Calu3 (cell line): ENCODE measurements around the gene NPS. TPM values are rescaled to one million over a fixed set of nuclear protein-coding genes. Genes with fewer than 3 reads are reported as not detected.

ENCODE experiments used
- BruUV-seq: library from RNA; stranded (reverse); fragments of 400-500 nt; replicated peaks from 2 replicates; lab custom pipeline; 2021; lab: Mats Ljungman, UMichigan
- CTCF ChIA-PET: fragments of 300-600 bp; sonication (Branson Sonifier 250); formaldehyde crosslinking; loops from one replicate; lab custom pipeline; 2022; ENCODE audit warnings: antibody characterized with exemption; lab: Charles Lee
- DNase-seq: peaks from one replicate; pipeline ENCODE4 v3.0.0; 2022
- H3K27ac Mint-ChIP-seq: one replicate; pipeline ENCODE4 v1.8.0; 2022; ENCODE audit warnings: mixed read lengths; ENCODE audit not compliant: unreplicated experiment
- H3K27me3 Mint-ChIP-seq: one replicate; pipeline ENCODE4 v1.8.0; 2022; ENCODE audit warnings: mixed read lengths; ENCODE audit not compliant: unreplicated experiment
- H3K36me3 Mint-ChIP-seq: one replicate; pipeline ENCODE4 v1.8.0; 2022; ENCODE audit warnings: mild to moderate bottlenecking, moderate library complexity, mixed read lengths; ENCODE audit not compliant: insufficient read depth, unreplicated experiment
- H3K4me1 Mint-ChIP-seq: one replicate; pipeline ENCODE4 v1.8.0; 2022; ENCODE audit warnings: mild to moderate bottlenecking, low read depth, mixed read lengths; ENCODE audit not compliant: unreplicated experiment
- H3K4me3 Mint-ChIP-seq: one replicate; pipeline ENCODE4 v1.8.0; 2022; ENCODE audit warnings: mild to moderate bottlenecking, low read depth, moderate library complexity, mixed read lengths; ENCODE audit not compliant: unreplicated experiment
- H3K9me3 Mint-ChIP-seq: one replicate; pipeline ENCODE4 v1.8.0; 2022; ENCODE audit warnings: low read depth, mixed read lengths; ENCODE audit not compliant: unreplicated experiment
- CTCF ChIP-seq: fragments of 200-600 bp; IDR thresholded peaks from one replicate; pipeline ENCODE4 v1.8.0; 2022; ENCODE audit warnings: antibody characterized with exemption; ENCODE audit not compliant: unreplicated experiment
- intact Hi-C: fragments of 100-400 bp; cut with micrococcal nuclease; formaldehyde crosslinking; loops from one replicate; pipeline ENCODE4 v1.10.0; 2022; ENCODE audit not compliant: unreplicated experiment
- total RNA-seq: library from RNA; stranded (reverse); gene quantifications from 2 replicates; pipeline ENCODE4 v1.2.3, GENCODE V29; 2022

Gene NPS
- total RNA-seq, 1 experiment from 2014 or later = not detected

DNA sequence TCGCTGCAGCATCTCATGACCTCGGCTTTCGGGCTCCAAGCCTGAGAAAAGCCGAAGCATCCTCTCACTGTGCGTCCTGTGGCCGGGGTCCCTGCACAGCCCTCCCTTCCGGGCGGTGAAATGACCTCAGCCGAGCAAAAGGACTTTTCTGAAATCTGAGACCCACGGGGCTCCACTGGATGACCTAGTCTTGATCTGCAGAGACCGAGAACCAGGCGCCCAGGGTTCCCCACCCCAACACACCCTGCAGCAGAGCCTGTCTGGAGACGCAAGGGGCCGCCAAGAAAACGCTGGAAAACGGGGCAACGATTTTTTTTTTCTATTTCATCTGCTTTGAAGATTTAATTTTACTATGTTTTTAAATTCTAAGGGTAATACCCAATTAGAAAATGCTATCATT is 31.7 kb downstream of the NPS start:
- intact Hi-C loops = no loop called here
- H3K4me1 Mint-ChIP-seq = no peaks in the 10 kb centered on the region
- BruUV-seq = no TSS peak
- no peak for TF ChIP-seq CTCF
- CTCF ChIA-PET = no interaction called here
- no peaks in the 10 kb centered on the region for H3K36me3 Mint-ChIP-seq
- no peak overlapping the region for H3K4me3 Mint-ChIP-seq
- H3K27ac Mint-ChIP-seq = no peak overlapping the region
- no peaks in the 10 kb centered on the region for H3K9me3 Mint-ChIP-seq
- DNase-seq = no peak
- H3K27me3 Mint-ChIP-seq = peaks cover 9% of the 10 kb centered on the region

- CTCF ChIA-PET = no interaction called here
- no peaks in the 10 kb centered on the region for H3K4me1 Mint-ChIP-seq
- intact Hi-C loops = no loop called here
- TF ChIP-seq CTCF = no peak
- no TSS peak for BruUV-seq
- peaks cover 10% of the 10 kb centered on the region for H3K27me3 Mint-ChIP-seq
- H3K27ac Mint-ChIP-seq = no peak overlapping the region
- no peaks in the 10 kb centered on the region for H3K36me3 Mint-ChIP-seq
- no peaks in the 10 kb centered on the region for H3K9me3 Mint-ChIP-seq
- H3K4me3 Mint-ChIP-seq = no peak overlapping the region
- no peak for DNase-seq
Observed at GRCh38 chr10:127585519-127586023, 36.5 kb downstream of the NPS start.

DNA sequence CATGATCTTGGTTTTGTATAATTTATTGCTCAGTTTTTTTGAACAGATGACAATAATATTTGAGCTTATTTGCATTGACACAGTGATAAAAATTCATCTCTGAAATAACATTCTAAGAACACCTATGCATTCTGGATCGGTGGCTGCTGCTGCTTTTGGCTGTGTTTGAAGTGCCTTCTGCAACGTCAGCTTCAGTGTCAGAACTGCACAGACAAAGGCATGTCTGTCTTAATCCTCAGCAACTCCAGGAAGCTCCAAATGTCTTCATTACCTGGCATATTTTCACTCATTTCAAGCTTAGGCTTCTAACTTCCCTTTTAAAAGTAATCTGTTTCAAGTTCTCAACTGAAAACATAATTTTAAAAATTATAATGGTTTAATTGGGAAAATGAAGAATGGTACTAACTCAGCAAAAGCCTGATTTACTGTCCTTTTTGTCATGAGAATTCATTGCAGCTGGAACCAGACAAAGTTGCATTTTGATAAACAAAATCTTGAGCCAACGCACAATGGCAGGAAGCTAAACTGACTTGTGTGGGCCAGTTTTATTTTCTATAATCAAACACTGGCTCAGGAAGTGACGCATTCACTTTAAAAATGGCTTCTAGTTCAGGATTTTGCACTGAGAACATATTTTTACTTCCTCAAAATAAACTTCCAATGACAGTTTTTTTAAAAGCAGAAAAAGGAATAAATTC is 38.7 kb downstream of the NPS start:
- Mint-ChIP-seq H3K9me3 (no peaks in the 10 kb centered on the region), H3K4me1 (no peaks in the 10 kb centered on the region), H3K4me3 (no peak overlapping the region), H3K27ac (no peak overlapping the region), H3K36me3 (no peaks in the 10 kb centered on the region), H3K27me3 (peaks cover 24% of the 10 kb centered on the region)
- CTCF ChIA-PET = no interaction called here
- no peak for DNase-seq
- no peak for TF ChIP-seq CTCF
- intact Hi-C loops = no loop called here
- no TSS peak for BruUV-seq

DNA sequence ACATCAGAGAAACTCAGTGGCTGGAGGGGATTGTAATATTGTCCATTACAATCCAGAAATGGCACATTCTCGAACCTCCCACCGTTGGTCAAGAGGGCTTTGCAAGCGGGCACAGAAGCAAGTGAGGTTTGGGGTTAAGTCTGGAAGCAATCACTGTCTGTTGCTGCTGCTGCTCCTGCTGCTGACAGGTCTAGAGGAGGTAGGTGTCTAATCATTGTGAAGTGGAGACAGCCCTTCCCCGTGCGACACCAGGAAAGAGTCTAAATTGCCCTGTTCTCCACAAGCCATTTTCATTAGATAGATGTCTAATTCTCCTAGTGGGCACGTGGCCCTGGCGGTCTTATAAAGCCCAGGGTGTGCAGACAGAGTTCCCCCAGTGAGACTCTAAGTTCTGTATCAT is 43.5 kb downstream of the NPS start:
- no TSS peak for BruUV-seq
- H3K9me3 Mint-ChIP-seq = no peaks in the 10 kb centered on the region
- H3K4me3 Mint-ChIP-seq = no peak overlapping the region
- intact Hi-C loops = no loop called here
- H3K36me3 Mint-ChIP-seq = no peaks in the 10 kb centered on the region
- TF ChIP-seq CTCF = no peak
- no peak overlapping the region for H3K27ac Mint-ChIP-seq
- no peaks in the 10 kb centered on the region for H3K4me1 Mint-ChIP-seq
- DNase-seq = no peak
- CTCF ChIA-PET = no interaction called here
- H3K27me3 Mint-ChIP-seq = peaks cover 24% of the 10 kb centered on the region
